GM21515 (cell line): ENCODE results near the gene MTCP1.

Experiments used
- ATAC-seq: cut with Tn5 transposase; IDR thresholded peaks from one replicate; pipeline ENCODE4 v1.9.1; 2021; ENCODE audit not compliant: unreplicated experiment

The MTCP1 gene

DNA sequence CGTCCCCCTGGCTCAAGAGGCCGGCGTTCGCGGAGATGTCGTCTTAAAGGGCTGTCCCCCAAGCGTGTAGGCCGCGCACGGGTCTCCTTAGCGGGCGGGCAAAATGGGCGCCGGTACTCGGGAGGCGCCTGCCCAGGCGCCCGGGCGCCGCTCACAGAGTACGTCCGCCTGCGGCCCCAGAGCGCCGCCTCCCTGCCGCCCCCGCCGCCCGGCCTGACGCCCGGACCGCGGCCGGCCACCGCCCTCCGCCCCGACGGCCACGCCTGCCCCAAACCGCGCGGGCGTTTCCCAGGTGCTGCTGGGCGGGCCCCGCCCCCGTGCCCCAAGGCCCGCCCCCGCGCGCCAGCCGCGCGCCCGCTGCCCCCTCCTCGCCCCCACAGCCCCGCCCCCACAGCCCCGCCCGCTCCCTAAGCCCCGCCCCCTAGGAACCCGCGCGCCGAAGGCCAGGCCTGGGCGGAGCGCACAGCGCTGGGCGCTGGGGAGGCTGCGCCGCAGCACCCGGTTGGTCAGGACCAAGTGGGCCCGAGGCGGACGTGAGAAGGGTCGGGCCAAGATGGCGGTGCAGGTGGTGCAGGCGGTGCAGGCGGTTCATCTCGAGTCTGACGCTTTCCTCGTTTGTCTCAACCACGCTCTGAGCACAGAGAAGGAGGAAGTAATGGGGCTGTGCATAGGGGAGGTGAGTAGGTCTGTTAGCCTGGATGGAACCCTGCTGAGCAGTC is at the start of gene MTCP1, which contains the start of the genes BRCC3 and CMC4:
TSS of gene MTCP1 (minus strand) at position 162 of the 719 bp plus-strand sequence. CDS start 5,126 bp downstream, outside the sequence.
TSS of gene BRCC3 (plus strand) at position 534 of the 719 bp plus-strand sequence. CDS start at position 554, 20 bp downstream.
TSS of gene CMC4 (minus strand) at position 162 of the 719 bp plus-strand sequence. CDS start 7,113 bp downstream, outside the sequence.
- peak; percentile 87 for ATAC-seq

DNA sequence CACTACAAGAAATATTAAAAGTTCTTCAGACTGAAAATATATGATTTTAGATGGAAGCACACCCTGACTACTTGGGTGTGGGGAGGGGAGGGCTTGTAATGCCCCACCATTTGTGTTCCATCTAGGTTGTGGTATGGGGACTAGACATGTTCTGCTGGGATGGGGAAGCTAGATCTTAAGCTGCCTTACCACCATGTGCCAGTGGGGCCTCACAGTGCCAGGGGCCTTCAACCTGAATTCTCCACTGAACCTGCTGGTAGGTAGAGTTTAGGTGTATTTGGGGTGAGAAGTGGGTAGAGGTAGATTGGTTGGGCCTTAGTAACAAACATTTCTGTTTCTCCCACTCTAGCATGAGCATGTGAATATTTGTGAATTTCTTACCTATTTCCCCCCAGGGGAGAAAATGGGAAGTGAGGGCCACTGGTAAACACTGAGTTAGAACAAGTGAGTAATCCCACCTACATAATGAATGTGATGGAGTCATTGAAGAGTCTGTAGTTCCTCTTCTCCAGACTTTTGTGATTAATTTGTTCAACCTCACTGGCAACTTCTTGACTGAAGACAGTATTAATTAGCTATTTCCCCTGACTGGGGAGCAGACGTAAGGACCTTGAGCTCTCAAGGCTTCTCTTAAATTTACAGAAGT is 44.4 kb upstream of the MTCP1 start:
- ATAC-seq: no peak

GRCh38 chrX:155113097-155113496 is 42.2 kb upstream of the MTCP1 start:
- no peak for ATAC-seq

GRCh38 chrX:155112171-155112570 is 41.2 kb upstream of the MTCP1 start:
- no peak for ATAC-seq

GRCh38 chrX:155108427-155108826 is 37.5 kb upstream of the MTCP1 start:
- ATAC-seq: no peak

DNA sequence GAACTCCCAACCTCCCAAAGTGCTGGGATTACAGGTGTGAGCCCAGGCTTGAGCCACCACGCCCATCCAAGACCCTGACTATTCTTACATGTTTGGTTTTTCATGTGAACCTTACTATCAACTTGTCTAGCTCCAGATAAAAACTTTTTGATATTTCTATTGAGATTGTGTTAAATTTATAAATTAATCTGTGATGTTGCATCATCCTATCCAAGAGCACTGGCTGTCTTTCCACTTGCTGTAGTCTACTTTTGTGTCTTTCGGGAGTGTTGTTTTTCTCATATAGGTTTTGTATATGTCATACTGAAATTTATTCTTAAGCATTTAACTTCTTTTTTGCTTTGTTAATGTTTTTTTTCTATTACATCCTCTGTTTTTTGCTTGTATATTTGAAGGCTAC is 35.0 kb upstream of the MTCP1 start:
- no peak for ATAC-seq

DNA sequence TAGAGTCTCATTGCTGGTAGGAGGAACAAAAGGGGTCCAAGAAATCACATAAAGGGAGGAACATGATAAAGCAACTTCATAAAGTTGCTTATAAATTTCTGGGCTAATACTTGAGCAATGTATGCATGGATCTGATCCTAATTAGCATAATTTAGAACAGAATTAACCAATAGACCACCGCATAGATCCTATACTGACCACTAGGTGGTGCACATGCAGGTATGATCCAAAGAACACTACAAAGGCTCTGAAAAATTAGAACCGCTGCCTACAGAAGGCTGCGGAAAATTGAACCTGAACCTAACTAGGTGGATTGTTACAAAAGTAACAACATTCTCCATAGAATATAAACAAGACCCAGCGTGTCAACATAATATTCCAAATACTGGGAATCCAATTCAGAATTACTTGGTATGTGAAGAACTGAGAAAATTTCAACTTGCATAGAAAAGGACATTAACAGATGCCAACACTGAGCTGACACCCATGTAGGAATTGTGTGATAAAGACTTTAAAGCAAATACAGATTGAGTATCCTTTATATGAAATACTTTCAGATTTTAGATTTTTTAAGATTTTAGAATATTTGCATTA is 23.6 kb upstream of the MTCP1 start:
- no peak for ATAC-seq

DNA sequence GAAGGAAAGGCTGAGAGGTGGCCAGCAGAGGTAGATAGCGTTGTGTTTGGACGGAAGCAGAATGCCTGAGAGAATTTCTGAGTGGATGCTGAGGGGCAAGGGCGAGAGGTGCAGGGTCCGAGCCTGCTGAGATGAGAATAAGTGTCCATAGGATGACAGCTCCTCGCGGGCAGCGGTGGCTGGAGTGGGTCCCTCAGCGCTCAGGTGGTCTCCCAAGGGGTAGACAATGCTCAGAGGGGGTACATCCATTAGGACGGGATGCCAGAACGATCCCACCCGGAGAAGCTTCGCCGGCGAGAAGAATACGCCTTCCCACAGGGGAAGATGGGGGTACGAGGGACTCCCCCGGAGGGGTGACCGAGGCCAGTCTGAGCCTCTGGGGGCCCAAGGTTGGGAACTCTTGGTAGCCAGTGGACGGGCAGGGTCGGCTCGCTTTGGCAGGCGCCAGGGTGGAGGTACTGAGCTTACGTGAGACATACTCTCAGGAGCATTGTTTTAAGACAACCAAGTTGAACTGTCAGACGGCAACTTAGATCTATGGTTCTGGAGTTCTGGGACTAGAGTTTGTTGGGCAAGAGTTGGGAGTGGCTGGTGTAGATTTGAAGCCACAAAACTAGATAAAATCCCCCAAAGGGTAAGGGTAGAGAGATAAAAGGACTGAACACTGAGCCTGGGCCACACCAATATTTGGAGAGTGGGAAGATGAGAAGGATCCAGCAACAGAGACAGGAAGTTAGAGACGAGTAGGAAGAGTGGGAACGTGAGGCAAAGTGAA is 16.2 kb upstream of the MTCP1 start:
- ATAC-seq: no peak

DNA sequence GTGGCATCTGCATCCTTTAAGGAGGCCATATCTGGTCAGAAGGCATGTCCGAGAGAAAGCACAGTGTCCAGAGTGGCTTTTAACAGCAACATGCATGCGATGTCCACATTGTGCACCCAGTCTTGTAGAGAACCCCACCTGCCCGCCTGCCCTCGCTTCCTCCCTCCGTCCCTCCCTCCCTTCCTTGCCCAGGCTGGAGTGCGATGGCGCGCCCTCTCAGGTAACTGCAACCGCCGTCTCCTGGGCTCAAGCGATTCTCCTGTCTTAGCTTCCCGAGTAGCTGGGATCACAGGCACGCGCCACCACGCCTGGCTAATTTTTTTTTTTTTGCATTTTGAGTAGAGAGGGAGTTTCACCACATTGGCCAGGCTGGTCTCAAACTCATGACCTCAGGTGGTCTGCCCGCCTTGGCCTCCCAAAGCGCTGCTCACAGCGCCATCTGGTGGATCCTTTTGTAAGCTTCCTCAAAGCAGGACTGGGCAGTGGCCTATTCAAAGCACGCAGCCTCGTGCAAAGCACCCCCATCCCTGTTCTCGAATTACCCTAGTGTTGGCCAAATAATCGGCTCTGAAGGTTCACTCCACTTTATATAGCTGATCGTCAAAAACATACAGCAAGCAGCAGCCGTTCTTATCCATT is 15.4 kb upstream of the MTCP1 start:
- no peak for ATAC-seq

DNA sequence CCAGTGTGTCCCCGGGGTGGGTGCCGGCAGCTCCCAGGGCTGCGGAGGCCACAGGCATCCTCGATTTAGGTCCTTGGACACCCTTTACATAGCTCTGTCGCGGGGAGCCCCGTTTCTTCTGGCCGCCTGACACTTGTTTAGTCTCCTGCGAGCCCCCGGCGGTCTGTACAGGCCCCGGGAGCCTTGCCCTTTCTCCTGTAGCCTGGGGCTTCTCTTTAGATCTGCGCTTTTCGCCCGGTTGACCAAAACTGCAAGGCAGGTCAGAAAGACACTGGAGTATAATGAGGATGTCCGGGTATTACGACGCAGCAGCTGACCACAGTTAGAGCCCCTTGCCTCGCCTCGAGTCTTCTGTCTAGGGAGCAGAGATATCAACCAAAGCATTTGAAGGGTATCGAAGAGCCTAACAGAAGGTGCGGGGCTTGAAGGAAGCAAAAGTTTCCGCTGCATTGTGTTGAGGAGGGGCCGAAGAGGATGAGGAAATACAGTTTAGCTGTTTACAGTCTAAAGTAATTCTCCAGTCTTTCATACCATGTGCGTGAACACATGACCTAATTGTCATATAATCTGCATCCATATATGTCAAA is 851 bp upstream of the MTCP1 start:
- ATAC-seq: peak; percentile 8

DNA sequence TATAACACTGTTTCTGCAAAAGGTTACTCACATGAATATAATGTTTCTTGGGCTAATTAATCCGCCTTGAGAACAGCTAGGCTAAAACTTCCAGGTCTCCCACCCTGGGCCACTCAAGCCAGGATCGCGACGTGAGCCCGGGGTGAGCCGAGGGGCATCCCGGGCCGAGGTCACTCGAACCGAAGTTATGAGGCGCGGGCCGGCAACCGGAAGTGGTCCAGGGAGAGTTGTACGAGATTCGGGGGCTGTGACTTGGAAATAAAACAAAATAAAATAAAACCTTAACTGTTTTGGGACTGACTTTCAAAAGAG is 317 bp downstream of the MTCP1 start:
- peak; percentile 25 for ATAC-seq

GRCh38 chrX:155070038-155070437 is 898 bp downstream of the MTCP1 start:
- no peak for ATAC-seq

- ATAC-seq: no peak
Observed at GRCh38 chrX:155069414-155069813, 1.5 kb downstream of the MTCP1 start.

DNA sequence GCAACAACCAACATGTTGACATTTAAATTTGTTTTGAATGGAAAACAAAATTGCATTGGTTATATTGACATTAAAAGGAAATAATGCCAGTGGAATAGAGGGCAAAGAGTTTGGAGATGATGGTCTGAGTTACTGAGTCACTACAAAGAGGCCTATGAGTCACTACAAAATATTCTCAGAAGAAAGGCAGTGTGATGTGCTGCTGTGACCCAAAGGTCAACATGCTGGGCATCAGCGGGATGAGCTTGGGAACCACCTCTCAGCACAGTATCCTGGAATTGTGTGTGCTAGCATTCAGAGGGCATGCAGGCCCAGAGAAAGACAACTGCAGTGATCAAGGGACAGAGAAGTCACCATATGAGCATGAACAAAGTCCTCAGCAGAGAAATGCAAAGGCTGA is 2.8 kb downstream of the MTCP1 start:
- ATAC-seq: no peak

DNA sequence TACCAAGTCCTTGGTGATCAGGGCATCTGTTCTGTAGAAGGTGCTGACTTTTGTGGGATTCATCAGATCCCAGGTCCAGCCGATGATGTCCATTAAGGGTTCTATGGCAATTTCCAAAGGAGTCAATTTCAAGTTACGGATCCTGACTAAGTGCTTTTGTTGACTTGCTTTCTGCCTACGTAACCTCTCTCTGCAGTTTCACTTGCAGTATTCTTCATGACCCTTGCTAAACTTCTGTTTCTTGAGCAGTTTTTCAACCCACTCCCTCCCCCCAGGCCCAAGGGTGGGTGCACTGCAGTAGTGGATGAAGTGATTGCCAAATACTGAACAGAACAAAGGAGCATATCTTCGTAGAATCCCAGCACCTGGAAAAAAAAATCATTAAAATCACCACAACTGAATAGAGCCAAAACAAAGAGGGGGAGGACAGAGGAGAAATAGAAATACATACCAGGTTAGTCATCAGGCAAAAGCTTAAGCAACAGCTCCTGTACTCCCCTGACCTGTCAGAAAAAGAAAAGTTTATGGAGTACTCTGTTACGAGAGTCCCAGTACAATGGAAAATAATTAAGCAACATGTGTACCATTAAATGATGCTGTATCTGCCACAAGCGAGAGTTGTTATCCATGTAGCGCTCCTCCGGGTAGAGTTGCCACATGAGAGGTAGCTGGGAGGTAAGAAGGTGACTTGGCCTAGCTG is 5.8 kb downstream of the MTCP1 start:
- ATAC-seq: no peak

DNA sequence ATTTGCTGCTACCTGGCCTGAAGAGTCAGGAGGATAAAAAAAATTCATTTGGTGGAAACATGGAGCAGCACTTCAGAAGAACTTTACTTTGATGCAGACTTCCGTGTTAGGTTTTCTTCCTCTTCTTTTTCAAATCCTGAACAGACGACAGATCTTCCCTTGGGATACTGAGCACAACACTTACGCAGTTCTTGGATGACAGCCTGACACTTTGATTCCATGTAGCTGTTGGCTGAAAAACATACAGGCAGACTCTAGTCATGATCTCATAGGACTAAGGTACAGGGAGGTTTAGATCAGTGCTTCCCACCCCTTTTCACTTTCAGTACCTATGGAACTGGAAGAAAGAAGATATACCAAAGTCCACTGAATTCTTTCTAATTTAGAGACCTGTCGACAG is 9.2 kb downstream of the MTCP1 start:
- no peak for ATAC-seq

DNA sequence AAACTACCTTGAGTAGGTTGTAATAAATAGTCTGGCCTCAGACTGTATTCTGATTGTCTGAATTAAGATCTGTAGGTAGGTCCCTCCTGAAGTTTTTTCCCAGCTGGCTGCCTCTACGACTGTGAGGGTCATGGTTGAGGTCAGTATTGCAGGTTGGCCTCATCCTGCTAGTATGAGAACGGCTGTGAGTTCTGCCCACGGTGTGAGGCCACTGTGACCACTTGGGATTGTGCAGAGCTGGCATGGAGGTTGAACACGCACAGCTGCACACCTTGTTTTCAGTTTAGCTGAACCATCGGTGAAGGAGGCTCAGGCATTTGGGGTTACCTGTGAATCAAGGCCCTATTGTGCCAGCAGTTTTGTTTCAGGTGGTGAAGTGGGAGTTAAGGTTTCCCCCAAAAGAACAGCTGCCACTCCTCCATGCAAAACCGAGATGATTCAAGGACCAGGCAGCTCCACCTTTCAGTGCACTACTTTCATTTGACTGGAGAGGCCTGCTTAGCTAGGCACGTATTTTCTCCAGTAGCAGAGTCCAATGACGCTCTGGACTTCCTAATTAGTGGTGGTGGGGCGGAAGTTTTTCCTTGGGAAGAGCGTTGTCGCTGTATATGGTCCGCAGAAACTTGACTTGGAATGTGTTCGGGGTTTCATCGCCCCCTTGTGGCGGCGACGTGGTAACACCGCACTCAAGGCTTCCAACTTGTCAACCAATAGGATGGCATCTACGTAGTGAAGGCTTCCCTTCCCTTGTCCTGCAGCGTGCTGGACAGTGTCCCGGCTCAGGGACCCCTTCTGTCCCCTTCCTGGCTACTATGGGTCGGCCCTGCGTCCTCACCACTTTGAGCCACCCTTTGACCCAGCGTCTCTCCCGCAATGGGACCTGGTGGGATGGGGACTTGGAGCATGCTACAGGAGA is 13.8 kb downstream of the MTCP1 start:
- ATAC-seq: peak; percentile 85

- no peak for ATAC-seq
Observed at GRCh38 chrX:155056471-155056870, 14.5 kb downstream of the MTCP1 start.

- no peak for ATAC-seq
Observed at GRCh38 chrX:155055494-155055893, 15.4 kb downstream of the MTCP1 start.
